Fibroblast of lung (primary cell): ENCODE data around the gene KCP. TPM values are rescaled to one million over a fixed set of nuclear protein-coding genes. Genes with fewer than 3 reads are reported as not detected.

Experiments
- DNase-seq, 2 donors: peaks; one replicate each; pipeline versions ENCODE4 v3.0.0 to v3.0.0-alpha.2; 2010; ENCODE audit warnings: low read depth in 2 of 2
- H2AFZ ChIP-seq: 2 replicates; pipeline ENCODE4 v1.5.1; 2012; ENCODE audit warnings: low read length, control low read depth, inconsistent platforms
- H3K27ac ChIP-seq: 2 replicates; pipeline ENCODE4 v1.5.1; 2011; ENCODE audit warnings: low read length, control low read depth; ENCODE audit not compliant: insufficient read depth
- H3K27me3 ChIP-seq: 2 replicates; pipeline ENCODE4 v1.5.1; 2011; ENCODE audit warnings: mild to moderate bottlenecking, low read length; ENCODE audit not compliant: control insufficient read depth, insufficient read depth
- H3K36me3 ChIP-seq: 2 replicates; pipeline ENCODE4 v1.5.1; 2011; ENCODE audit warnings: low read length; ENCODE audit not compliant: control insufficient read depth, insufficient read depth
- H3K4me1 ChIP-seq: 2 replicates; pipeline ENCODE4 v1.5.1; 2011; ENCODE audit warnings: low read length; ENCODE audit not compliant: control insufficient read depth, insufficient read depth; ENCODE audit errors: extremely low read depth
- H3K4me2 ChIP-seq: 2 replicates; pipeline ENCODE4 v1.5.1; 2011; ENCODE audit warnings: low read length, control low read depth; ENCODE audit not compliant: insufficient read depth; ENCODE audit errors: extremely low read depth
- H3K4me3 ChIP-seq, 4 experiments: fragments of 200-600 bp in 1 of 4; sonication (generic) in 1 of 4; replicated peaks in 1 of 4; 2 replicates each; pipeline ENCODE4 v1.5.1; 2011 to 2016; ENCODE audit warnings: low read length in 4 of 4, low read depth in 3 of 4, mild to moderate bottlenecking in 3 of 4, control low read depth in 2 of 4, inconsistent platforms in 1 of 4, mixed read lengths in 1 of 4; ENCODE audit not compliant: insufficient read depth in 1 of 4; ENCODE audit errors: control extremely low read depth in 1 of 4
- H3K79me2 ChIP-seq: 2 replicates; pipeline ENCODE4 v1.5.1; 2012; ENCODE audit warnings: mild to moderate bottlenecking, low read length, inconsistent platforms; ENCODE audit not compliant: control insufficient read depth, insufficient read depth
- H3K9ac ChIP-seq: 2 replicates; pipeline ENCODE4 v1.5.1; 2011; ENCODE audit warnings: mild to moderate bottlenecking, low read length, control low read depth; ENCODE audit not compliant: insufficient read depth
- H3K9me3 ChIP-seq: 2 replicates; pipeline ENCODE4 v1.5.1; 2012; ENCODE audit warnings: low read depth, low read length; ENCODE audit not compliant: control insufficient read depth, insufficient read depth
- H4K20me1 ChIP-seq: 2 replicates; pipeline ENCODE4 v1.5.1; 2011; ENCODE audit warnings: low read length; ENCODE audit not compliant: control insufficient read depth, insufficient read depth; ENCODE audit errors: extremely low read depth
- EZH2 ChIP-seq: IDR thresholded peaks from 2 replicates; pipeline ENCODE4 v1.5.1; 2012; ENCODE audit warnings: low read length, control low read depth, mild to moderate bottlenecking; ENCODE audit errors: missing control alignments
- polyA plus RNA-seq, 2 donors: library from polyadenylated mRNA; depleted of rRNA in 1 of 2; stranded (reverse) in 1 of 2; unstranded in 1 of 2; fragments of >200 nt; gene quantifications; 2 replicates each; pipeline ENCODE4 v1.2.1, GENCODE V29; 2011 to 2012; ENCODE audit warnings: missing spikeins in 1 of 2
- total RNA-seq: library from RNA; depleted of rRNA; stranded (reverse); fragments of >200 nt; gene quantifications from 2 replicates; pipeline ENCODE4 v1.2.1, GENCODE V29; 2014
- TF ChIP-seq, protein P1 (sequence below), 2 donors: IDR thresholded peaks in 1 of 2; conservative IDR thresholded peaks in 1 of 2; 1 replicate in 1 of 2; 2 replicates in 1 of 2; pipeline ENCODE4 v1.5.1; 2011 to 2012; ENCODE audit warnings: low read length in 2 of 2, control low read depth in 1 of 2, inconsistent platforms in 1 of 2, low read depth in 1 of 2, mild to moderate bottlenecking in 1 of 2

KCP gene
- total and polyA plus RNA-seq, 2 donors (not counting 1 experiment from before 2014, with no cell fraction given) = 0.08 to 0.50 TPM

DNA sequence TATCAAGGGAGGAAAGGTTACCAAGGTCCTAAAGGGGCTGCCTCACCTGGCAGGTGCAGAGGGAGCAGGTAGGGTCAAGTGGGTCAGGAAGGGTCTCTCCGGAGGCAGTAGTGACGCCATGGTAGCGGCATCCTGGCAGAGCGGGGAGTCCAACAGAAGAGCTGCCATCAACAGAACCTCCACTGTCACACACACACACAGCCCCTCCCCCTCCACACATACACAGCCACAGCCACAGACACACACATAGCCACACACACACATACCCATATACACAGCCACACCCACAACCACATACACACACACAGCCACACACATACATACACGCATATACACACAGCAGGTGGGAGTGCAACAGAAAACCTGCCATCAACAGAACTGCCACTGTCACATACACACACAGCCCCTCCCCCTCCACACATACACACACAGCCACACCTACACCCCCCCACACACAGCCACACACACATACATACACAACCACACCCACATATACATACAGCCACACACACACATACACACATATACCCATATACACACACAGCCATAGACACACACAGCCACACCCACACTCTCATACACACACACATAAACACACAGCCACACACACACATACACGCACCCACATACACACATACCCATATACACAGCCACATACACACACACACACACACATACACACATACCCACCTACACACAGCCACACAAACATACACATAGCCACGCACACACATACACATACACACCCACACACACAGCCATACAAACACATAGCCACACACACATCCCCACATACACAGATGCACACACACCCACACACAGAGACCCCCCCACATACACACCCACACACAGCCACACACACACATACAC lies 23.1 kb downstream of the KCP start:
- Histone ChIP-seq H3K9ac (no peak overlapping the region), H3K4me2 (no peak overlapping the region), H3K36me3 (no peaks in the 10 kb centered on the region), H3K9me3 (no peaks in the 10 kb centered on the region), H3K27ac (no peak overlapping the region), H3K4me3 (no peak overlapping the region), H4K20me1 (no peaks in the 10 kb centered on the region), H3K27me3 (no peaks in the 10 kb centered on the region), H3K4me1 (no peaks in the 10 kb centered on the region), H3K79me2 (no peaks in the 10 kb centered on the region), H2AFZ (no peak overlapping the region)
- DNase-seq = no peak
- TF ChIP-seq, protein P1, sequence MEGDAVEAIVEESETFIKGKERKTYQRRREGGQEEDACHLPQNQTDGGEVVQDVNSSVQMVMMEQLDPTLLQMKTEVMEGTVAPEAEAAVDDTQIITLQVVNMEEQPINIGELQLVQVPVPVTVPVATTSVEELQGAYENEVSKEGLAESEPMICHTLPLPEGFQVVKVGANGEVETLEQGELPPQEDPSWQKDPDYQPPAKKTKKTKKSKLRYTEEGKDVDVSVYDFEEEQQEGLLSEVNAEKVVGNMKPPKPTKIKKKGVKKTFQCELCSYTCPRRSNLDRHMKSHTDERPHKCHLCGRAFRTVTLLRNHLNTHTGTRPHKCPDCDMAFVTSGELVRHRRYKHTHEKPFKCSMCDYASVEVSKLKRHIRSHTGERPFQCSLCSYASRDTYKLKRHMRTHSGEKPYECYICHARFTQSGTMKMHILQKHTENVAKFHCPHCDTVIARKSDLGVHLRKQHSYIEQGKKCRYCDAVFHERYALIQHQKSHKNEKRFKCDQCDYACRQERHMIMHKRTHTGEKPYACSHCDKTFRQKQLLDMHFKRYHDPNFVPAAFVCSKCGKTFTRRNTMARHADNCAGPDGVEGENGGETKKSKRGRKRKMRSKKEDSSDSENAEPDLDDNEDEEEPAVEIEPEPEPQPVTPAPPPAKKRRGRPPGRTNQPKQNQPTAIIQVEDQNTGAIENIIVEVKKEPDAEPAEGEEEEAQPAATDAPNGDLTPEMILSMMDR (conservative IDR thresholded peaks at IDR 0.05 in 1 of 2, IDR thresholded peaks at IDR 0.05 in 1 of 2; ENCODE audit: low read depth in 1 of 2, low read length in 2 of 2) = no peak
- no peak for TF ChIP-seq EZH2

DNA sequence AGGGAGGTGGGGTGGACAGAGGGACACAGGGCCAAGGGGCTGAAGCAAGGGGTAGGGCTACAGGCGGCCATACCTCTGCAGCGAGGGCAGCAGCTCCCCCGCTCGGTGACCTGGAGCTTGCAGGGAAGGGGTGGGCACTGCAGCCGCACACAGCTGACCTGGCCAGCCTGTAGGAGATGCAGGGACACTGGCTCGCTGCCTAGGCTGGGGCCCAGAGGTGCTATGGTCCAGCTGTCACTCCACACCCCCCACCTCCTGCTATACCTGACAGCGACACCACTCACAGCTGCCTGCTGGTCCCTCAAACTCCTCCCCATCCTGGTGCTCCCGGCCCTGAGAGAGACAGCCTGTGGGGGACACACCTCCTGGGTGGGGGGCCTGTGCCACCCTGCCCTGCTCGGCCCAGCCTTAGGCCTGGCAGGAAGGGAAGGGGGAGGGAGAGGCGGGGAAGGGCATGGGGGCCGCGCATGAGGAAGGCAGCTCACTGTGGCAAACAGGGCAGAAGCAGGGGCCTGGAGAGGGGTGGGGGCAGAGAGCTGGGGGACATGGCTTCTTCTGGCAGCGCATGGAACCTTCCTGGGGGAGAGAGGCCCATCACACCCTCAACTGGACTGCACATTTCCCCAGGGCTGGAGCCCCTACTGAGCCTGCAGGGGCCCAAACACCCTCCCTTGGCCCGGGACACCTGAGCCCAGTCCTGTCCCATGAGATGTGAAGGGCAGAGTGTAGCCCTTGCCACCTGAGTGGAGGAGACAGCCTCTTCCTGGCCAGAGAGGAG lies 23.9 kb downstream of the KCP start:
- no peak overlapping the region for H3K9ac ChIP-seq
- no peak overlapping the region for H3K4me3 ChIP-seq
- H2AFZ ChIP-seq = no peak overlapping the region
- H4K20me1 ChIP-seq = no peaks in the 10 kb centered on the region
- H3K9me3 ChIP-seq = no peaks in the 10 kb centered on the region
- no peaks in the 10 kb centered on the region for H3K36me3 ChIP-seq
- no peak overlapping the region for H3K4me2 ChIP-seq
- no peak overlapping the region for H3K27ac ChIP-seq
- TF ChIP-seq, protein P1 (conservative IDR thresholded peaks at IDR 0.05 in 1 of 2, IDR thresholded peaks at IDR 0.05 in 1 of 2; ENCODE audit: low read depth in 1 of 2, low read length in 2 of 2) = no peak
- no peak for TF ChIP-seq EZH2
- DNase-seq = no peak
- H3K79me2 ChIP-seq = no peaks in the 10 kb centered on the region
- H3K27me3 ChIP-seq = no peaks in the 10 kb centered on the region
- H3K4me1 ChIP-seq = no peaks in the 10 kb centered on the region

DNA sequence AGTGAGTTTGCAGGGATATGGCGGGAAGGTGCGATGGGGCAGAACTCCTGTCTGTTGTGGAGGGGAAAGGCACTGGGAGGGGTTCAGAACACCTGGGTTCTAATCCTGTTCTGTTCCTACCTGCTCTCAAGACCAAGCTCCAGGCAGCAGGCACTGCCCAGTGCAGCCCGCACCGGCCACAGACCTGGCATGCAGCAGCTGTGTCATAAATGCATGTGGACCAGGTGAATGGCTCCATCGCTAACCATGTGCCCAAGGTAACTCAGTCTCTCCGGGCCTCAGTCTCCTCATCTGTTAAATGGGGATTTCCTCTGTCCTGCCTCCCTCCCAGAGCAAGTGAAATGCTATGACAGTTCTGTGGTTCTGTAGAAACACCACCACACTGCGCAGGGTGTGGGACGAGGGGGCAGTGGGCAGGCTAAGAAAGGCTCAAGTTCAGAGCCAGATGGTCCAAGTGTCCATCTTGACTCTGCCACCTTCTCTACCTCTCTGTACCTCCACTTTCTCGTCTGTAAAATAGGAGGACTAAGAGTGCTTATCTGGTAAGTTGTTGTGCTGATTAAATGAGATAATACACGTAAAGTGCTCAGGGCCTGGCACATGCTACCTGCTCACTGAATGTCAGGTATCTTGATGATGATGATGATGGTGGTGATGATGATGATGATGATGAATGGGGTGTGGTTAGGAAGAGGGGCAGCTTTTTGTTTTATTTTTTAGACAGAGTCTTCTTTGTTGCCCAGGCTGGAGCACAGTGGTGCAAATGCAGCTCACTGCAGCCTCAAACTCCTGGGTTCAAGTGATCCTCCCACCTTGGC lies 24.9 kb downstream of the KCP start:
- Histone ChIP-seq H3K9ac (no peak overlapping the region), H3K79me2 (no peaks in the 10 kb centered on the region), H3K4me3 (no peak overlapping the region), H3K9me3 (no peaks in the 10 kb centered on the region), H3K4me2 (no peak overlapping the region), H2AFZ (no peak overlapping the region), H3K4me1 (no peaks in the 10 kb centered on the region), H3K36me3 (no peaks in the 10 kb centered on the region), H4K20me1 (no peaks in the 10 kb centered on the region), H3K27me3 (no peaks in the 10 kb centered on the region), H3K27ac (no peak overlapping the region)
- TF ChIP-seq, protein P1 (conservative IDR thresholded peaks at IDR 0.05 in 1 of 2, IDR thresholded peaks at IDR 0.05 in 1 of 2; ENCODE audit: low read depth in 1 of 2, low read length in 2 of 2) = no peak
- no peak for TF ChIP-seq EZH2
- no peak for DNase-seq
